Measurements from ENCODE around the gene RS1.

RS1 gene

GRCh38 chrX:18668071-18668835 lies 3.7 kb downstream of the RS1 start:
- DNase-seq (ENCODE audit: low read depth) = no peak

GRCh38 chrX:18666614-18667013 lies 5.3 kb downstream of the RS1 start:
- DNase-seq (ENCODE audit: low read depth) = no peak

- no peak for DNase-seq (ENCODE audit: low read depth)
These were observed 7.0 kb downstream of the RS1 start for GRCh38 chrX:18664947-18665346.

GRCh38 chrX:18661273-18661672 lies 10.6 kb downstream of the RS1 start:
- no peak for DNase-seq (ENCODE audit: low read depth)

- DNase-seq (ENCODE audit: low read depth) = no peak
These were observed 16.8 kb downstream of the RS1 start for GRCh38 chrX:18654875-18655836.

GRCh38 chrX:18652636-18653035 lies 19.3 kb downstream of the RS1 start:
- no peak for DNase-seq (ENCODE audit: low read depth)

- no peak for DNase-seq (ENCODE audit: low read depth)
These were observed 21.2 kb downstream of the RS1 start for GRCh38 chrX:18650662-18651061.

- DNase-seq (ENCODE audit: low read depth) = no peak
These were observed 22.4 kb downstream of the RS1 start for GRCh38 chrX:18649498-18649951.

- DNase-seq (ENCODE audit: low read depth) = no peak
These were observed 24.3 kb downstream of the RS1 start for GRCh38 chrX:18647621-18648020.

- no peak for DNase-seq (ENCODE audit: low read depth)
These were observed 28.1 kb downstream of the RS1 start for GRCh38 chrX:18643853-18644252.

- DNase-seq (ENCODE audit: low read depth) = no peak
These were observed 28.7 kb downstream of the RS1 start for GRCh38 chrX:18643243-18643642.

GRCh38 chrX:18640686-18641085 lies 31.2 kb downstream of the RS1 start:
- no peak for DNase-seq (ENCODE audit: low read depth)

GRCh38 chrX:18639280-18639679 lies 32.6 kb downstream of the RS1 start:
- DNase-seq (ENCODE audit: low read depth) = no peak

- no peak for DNase-seq (ENCODE audit: low read depth)
These were observed 33.5 kb downstream of the RS1 start for GRCh38 chrX:18638398-18638797.

- DNase-seq (ENCODE audit: low read depth) = no peak
These were observed 41.0 kb downstream of the RS1 start for GRCh38 chrX:18630934-18631333.

- no peak for DNase-seq (ENCODE audit: low read depth)
These were observed 47.3 kb downstream of the RS1 start for GRCh38 chrX:18624599-18624998.

- no peak for DNase-seq (ENCODE audit: low read depth)
These were observed 51.6 kb downstream of the RS1 start for GRCh38 chrX:18620349-18620748.

GRCh38 chrX:18619288-18619687 lies 52.6 kb downstream of the RS1 start:
- DNase-seq (ENCODE audit: low read depth) = no peak

- no peak for DNase-seq (ENCODE audit: low read depth)
These were observed 54.5 kb downstream of the RS1 start for GRCh38 chrX:18617407-18617750.

GRCh38 chrX:18616688-18617406 lies 55.1 kb downstream of the RS1 start:
- no peak for DNase-seq (ENCODE audit: low read depth)

GRCh38 chrX:18613930-18614639 lies 57.8 kb downstream of the RS1 start:
- DNase-seq (ENCODE audit: low read depth) = no peak

GRCh38 chrX:18607966-18608365 lies 63.9 kb downstream of the RS1 start:
- no peak for DNase-seq (ENCODE audit: low read depth)

Measured in T-helper 22 cell (primary cell).